Urothelium cell line (cell line): ENCODE data around the gene CABP2.
A peak's percentile ranks its signal among the peaks of the same experiment; 100 is the strongest.
"Not testable (repeated sequence)": the region's sequence is repeated elsewhere in the genome, so short reads cannot be mapped to it uniquely, and the experiment has no call there.

Experiments
- DNase-seq: peaks from one replicate; pipeline ENCODE4 v3.0.0; 2011; ENCODE audit warnings: low spot score, mixed read lengths
- FAIRE-seq: peaks from 2 replicates; lab custom pipeline; 2011; peaks lifted over from hg19 to GRCh38; lab: Jason Lieb, UNC

CABP2 gene

GRCh38 chr11:67495234-67496005 is 27.8 kb downstream of the CABP2 start:
- no peak for FAIRE-seq
- no peak for DNase-seq

DNA sequence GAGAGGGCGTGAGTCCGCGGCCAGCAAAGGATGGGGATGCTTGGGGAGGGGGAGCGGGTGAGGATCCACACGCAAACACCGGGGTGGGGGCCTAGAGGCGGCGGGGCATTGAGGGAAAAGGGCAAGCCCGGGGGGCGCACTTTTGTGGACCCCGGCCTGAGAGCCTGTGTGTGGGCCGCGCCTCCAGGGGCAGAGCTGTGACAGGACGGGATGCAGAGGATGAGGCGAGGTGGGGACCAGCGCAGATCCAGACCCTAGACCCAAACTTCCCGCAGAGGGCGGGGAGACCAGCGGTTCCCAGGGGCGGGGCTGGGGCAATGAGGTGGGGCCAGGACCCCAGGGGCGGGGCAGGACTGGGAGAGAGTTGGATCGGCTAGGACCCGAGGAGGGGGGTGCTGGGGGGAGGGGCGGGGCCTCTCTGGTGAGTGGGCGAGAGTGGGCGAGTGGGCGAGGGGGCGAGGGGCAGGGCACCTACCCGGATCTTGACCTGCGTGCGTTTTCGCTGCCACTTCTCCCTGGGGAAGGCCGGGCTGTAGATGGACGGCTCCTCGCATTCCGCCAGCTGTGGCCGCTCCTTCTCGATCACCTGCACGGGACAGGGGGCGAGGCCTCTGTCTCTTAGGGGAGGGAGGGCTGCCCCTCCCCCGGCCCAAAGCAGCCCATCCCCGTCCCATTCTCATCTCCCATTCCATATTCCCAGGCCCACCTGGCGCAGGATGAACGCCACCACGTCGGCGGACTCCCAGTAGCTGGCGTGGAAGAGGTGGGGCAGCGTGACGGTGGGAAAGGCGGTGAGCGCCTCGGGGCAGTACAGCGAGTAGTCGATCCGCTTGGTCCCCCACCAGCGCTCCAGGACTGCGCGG is 28.6 kb downstream of the CABP2 start:
- no peak for FAIRE-seq
- no peak for DNase-seq

DNA sequence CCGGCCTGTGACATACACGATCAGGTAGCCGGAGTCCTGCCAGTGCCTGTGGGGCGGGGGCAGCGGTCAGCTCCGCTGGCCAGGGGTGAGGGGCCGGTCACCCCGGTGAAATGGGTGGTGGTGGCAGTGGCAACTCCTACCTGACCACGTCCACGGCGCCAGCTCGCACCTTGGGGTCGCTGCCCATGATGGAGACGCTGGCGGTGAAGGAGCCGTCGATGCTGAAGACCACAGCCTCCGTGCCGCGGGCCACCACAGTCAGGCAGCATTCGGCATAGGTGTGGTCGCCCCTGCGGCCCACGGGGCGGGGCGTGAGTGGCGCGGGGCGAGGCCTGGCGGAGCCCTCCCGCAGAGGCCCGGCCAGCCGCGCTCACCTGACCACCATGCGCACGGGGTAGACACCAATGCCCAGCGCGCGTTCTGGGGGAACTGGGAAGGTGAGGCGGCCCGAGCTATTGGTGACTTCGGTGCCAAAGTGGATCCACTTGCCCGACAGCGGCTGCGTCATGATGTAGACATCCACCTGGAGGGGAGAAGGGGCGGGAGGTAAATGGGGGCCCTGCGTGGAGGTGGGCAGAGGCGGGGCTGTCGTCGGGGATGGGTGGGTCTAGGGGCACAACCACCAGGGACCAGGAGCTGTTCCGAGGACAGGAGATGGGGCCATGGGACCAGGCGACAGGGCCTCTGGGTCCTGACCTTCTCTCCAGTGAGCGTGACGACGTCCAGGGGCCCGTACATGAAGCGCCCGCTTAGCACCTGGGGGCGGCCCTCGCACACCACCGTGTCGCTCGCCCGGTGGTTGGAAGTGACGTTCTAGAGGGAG is 29.5 kb downstream of the CABP2 start:
- no peak for DNase-seq
- no peak for FAIRE-seq

DNA sequence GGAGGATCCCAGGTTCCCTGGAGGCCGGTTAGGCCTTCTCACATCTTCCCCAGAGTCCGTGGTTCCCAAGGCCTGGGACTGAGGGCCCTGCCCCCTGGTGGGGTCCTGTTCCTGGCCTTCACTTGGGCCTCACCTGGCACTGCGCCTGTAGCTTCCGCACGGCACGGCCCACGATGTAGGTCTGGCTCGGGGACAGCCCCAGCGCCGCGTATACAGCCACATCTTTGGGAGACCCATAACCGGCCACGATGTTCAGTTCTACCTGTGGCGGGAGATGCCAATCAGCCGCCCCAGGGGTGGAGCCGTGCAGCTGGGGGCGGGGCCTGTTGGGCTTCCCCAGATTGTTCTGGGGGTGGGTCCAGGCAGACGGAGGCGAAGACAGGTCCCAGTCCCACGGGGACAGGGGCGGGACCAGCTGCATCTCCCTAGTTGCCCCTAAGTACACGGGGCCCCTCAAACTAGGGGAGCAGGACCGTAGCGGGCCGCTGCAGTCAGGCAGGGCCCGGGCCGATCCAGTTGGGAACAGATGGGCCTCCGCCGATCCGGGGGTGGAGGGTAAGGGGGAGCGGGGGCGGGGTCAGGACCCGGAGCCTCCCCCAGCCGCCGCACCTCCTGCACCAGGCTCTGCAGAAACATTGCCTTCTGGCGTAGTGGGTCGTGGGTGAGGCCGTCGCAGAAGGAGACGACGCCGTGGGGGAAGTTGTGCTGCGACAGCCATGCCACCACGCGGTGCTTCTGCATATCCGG is 30.3 kb downstream of the CABP2 start:
- no peak for DNase-seq
- no peak for FAIRE-seq

DNA sequence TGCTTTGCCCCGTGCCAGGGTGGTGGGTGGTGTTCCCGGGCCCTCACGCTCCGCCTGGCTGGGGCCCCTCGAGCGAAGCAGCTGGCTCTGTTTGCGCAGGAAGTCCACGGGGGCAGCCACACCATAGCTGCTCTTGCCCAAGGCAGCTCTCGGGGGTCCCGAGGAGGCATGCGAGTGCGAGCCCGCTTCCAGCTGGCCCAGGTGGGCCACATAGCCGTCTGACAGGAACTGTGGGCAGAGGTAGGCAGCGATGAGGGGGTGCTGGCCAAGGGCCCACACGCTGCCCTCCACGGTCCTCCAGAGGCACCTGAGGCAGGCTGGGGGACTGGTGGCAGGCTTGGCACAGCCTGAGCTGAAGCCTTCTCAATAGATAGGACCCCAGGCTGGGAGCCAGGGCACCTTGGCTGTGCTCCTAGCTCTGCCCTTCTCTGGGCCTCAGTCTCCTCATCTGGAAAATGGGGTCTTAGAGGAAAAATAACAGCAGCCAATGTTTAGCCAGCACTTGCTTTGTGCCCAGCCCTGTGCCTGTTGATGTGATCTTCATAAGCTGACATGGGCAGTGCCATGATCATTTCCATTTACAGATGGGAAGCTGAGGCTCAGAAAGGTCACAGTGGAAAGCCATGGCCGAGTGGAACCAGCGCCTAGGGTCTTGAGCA is 31.0 kb downstream of the CABP2 start:
- FAIRE-seq, result no peak
- no peak for DNase-seq

DNA sequence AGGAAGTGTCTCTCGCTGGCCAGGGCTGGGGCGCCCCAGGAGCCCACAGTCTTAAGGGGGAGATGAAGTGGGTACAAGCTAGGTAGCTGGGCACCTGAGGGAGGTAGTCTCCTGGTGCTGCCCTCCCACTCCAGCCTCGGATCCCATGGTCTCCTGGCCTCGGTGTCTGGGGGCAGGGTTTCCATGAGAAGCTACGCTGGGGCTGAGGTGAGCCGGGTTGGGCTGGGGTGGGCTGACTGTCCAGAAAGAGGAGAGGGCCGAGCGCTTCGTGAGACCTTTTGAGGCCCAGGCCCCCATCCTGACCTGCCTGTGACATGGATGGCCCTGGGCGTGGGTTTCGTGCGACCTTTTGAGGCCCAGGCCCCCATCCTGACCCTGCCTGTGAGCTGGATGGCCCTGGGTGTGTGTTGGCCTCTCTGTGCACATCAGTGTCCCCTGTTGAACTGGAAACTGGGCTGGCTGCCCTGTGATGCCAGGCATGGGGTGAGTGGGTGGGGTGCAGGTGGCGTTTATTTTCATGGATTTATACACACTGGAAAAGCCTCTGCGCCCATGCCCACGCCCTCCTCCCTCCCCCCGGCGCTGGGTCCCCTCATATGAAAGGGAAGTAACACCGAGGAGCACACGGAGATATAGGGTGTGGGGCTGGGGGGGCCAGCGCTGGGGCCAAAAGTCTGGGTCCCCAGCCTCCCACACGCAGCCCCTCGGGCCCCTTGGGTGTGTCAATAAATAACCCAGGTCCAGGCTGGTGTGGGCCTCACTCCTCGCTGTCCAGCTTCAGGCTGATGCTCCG is 31.8 kb downstream of the CABP2 start:
- FAIRE-seq (no peak), DNase-seq (no peak)

- FAIRE-seq, result no peak
- no peak for DNase-seq
Observed at GRCh38 chr11:67490727-67491065, 32.5 kb downstream of the CABP2 start.

- FAIRE-seq, result peak; percentile 40
Observed at GRCh38 chr11:67489885-67490726, 33.1 kb downstream of the CABP2 start.

DNA sequence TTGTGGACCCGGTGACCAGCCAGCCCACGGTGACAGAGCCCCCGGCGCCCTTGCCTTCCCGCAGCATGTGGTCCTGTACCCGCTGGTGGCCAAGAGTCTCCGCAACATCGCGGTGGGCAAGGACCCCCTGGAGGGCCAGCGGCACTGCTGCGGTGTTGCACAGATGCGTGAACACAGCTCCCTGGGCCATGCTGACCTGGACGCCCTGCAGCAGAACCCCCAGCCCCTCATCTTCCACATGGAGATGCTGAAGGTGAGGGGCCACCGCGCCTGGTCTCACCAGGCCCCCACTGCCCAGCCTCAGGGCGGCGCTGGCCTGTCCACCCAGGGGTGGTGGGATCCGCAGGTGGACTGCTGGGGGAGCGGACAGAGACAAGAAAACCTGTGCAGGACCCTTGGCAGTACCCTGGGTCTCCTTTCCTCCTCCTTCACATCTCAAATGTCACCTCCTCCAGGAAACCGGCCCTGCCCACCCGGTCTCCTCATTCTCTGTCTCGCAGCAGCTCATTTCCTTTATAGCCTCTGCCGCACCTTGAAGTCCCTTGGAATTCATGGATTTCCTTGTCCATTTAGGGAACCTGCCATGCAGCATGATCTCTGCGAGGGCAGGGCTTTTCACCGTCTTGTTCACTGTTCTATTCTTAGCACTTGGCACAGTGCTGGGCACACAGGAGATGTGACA is 33.9 kb downstream of the CABP2 start:
- FAIRE-seq (no peak), DNase-seq (no peak)

More at GRCh38 chr11:67489885-67490726, 33.1 kb downstream of the CABP2 start:
- no peak for DNase-seq

DNA sequence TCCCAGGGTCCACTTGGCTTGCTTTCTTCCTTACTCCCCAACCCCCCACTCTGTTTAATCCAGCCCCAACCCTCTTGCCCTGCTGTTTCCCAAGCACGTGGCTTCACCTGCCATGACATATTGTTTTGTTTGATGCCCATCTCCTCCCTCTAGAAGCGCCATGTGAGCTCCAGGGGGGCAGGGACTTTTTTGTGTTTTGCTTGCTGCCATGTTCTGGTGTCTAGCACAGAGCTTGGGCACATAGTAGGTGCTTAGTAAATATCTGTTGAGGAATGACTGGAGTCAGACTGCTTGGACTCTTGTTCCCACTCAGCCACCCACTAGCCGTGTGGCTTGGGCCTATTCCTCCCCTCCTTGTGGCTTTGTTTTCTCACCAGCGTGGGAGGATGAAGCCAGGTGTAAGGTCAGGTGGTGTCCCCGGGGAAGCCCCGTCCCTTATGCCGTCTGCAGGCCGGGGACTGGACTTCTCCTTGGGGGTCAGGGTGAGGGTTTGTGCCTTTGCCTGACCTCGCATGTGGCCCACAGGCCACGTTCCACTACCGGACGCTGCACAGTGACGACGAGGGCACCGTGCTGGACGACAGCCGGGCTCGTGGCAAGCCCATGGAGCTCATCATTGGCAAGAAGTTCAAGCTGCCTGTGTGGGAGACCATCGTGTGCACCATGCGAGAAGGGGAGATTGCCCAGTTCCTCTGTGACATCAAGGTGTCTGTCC is 36.6 kb downstream of the CABP2 start:
- no peak for FAIRE-seq
- DNase-seq, result no peak

DNA sequence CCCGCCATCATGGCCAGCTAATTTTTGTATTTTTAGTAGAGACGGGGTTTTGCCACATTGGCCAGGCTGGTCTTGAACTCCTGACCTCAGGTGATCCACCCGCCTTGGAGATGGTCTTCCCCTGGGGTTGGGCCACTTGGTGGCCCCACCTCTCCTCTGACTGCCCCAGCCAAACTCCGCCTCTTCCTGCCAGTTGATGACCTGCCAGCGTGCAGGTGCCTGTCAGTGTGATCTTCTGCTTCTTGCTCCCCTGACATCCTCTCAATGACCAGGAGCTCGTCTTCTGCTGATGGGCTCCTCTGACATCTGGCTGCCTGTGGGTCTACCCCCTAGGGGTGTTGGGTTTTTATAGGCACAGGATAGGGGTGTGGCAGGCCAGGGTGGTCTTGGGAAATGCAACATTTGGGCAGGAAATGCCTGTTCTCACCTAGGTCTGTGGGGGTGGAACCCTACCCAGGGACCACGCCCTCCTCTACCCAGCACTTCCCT is 37.3 kb downstream of the CABP2 start:
- not testable (repeated sequence) for FAIRE-seq

GRCh38 chr11:67484847-67485311 is 38.4 kb downstream of the CABP2 start:
- FAIRE-seq (no peak), DNase-seq (no peak)

More for the DNA sequence above, 37.3 kb downstream of the CABP2 start:
- DNase-seq, result not testable (repeated sequence)

DNA sequence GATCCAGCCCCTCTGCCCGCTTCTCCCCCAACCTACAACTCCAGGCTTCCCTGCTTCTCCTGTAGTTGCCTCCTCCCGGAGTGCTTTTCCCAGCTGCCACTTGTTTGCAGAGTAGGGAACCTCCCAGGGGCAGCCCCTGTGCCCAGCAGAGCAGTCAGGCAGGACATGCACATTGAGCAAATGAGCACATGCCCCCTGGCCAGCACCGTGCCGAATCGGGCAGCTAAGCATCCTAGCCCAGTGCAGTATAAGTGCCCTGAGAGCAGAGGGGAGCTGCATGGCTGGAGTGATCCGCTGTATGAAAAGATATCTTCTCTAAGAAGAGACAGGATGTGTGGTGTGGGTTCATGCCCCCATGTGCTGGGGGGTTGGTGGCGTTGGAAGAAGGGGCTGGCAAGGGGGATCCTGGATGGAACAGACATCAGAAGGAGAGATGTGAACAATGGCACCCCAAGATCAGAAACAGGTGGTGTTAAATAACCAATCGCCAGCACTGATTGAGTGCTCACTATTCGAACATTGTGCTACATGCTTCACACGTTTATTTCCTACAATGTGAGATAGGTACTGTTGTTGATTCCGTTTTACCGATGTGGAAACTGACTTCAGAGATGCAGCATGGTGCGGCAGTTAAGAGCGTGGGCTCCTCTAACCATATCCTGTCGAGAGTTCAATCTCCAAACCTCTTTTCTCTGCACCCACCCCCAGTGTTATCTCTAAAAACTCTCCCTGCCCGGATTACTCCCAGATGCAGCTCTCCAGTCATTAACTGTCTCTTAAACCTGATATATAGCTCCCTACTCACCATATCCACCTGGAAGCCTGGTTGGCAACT is 39.2 kb downstream of the CABP2 start:
- DNase-seq, result no peak

DNA sequence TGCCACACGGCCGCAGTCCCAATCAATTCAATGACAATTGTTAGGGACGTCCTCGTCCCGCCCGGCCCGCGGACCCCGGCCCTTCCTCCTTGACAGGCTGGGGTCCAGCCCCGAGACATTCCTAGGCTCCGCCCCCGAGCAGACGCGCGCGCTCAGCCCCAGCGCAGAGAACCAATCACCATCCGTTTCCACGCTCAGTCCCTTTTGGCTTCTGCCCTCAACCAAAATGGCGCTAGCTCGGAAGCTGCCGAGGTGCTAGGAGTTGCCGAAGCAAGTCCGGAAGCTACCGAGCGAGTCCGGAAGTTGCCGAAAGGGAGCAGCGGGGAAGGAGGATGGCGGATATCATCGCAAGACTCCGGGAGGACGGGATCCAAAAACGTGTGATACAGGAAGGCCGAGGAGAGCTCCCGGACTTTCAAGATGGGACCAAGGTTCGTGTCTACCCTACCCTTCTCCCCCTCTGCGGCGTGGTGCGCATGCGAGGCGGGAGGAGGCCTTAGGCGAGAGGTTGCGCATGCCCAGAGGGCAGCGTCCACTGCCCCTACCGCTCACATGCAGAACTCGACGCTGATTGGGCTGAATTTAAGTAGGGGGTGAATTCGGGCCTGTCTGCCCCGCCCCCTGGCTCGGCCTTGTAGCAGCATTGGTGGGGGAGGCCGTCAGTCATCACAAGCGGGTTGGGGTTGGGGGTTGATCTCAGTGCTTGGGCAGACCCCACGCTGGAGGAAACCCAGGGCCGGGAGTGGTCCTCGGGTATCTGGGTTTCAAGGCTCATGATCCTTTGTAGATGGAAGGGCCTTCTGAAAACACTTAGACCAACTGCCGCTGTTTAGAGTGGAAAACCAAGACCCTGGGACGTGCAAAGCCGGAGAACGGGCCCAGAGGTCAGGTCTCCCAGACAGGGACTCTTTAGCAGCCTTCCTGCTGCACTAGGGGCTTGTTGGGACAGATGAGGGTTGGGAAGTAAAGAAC is 40.1 kb downstream of the CABP2 start, which contains the start of gene AIP:
TSS of gene AIP (plus strand) at position 200 of the 972 bp plus-strand sequence. CDS start at position 333, 133 bp downstream.
- peak; percentile 98 for DNase-seq
- no peak for FAIRE-seq

More for the DNA sequence above, 39.2 kb downstream of the CABP2 start:
- FAIRE-seq, result no peak
